GM19438 (cell line): ENCODE measurements around the gene CNTNAP2.
"Not testable (repeated sequence)": the region's sequence is repeated elsewhere in the genome, so short reads cannot be mapped to it uniquely, and the experiment has no call there.

ENCODE experiments used
- ATAC-seq: cut with Tn5 transposase; IDR thresholded peaks from one replicate; pipeline ENCODE4 v1.9.1; 2021; ENCODE audit warnings: low read depth; ENCODE audit not compliant: unreplicated experiment

The CNTNAP2 gene

GRCh38 chr7:147659036-147659995 lies 1542.7 kb downstream of the CNTNAP2 start:
- no peak for ATAC-seq

- ATAC-seq: no peak
Measured at GRCh38 chr7:147664541-147664940, 1547.9 kb downstream of the CNTNAP2 start.

- ATAC-seq: no peak
Measured at GRCh38 chr7:147670759-147671158, 1554.2 kb downstream of the CNTNAP2 start.

- no peak for ATAC-seq
Measured at GRCh38 chr7:147674705-147675104, 1558.1 kb downstream of the CNTNAP2 start.

- ATAC-seq: no peak
Measured at GRCh38 chr7:147678943-147679342, 1562.3 kb downstream of the CNTNAP2 start.

GRCh38 chr7:147681530-147681929 lies 1564.9 kb downstream of the CNTNAP2 start:
- ATAC-seq: no peak

- no peak for ATAC-seq
Measured at GRCh38 chr7:147700702-147701101, 1584.1 kb downstream of the CNTNAP2 start.

GRCh38 chr7:147707926-147708325 lies 1591.3 kb downstream of the CNTNAP2 start:
- ATAC-seq: no peak

GRCh38 chr7:147708871-147709270 lies 1592.3 kb downstream of the CNTNAP2 start:
- no peak for ATAC-seq

- no peak for ATAC-seq
Measured at GRCh38 chr7:147711447-147711846, 1594.8 kb downstream of the CNTNAP2 start.

- ATAC-seq: no peak
Measured at GRCh38 chr7:147721962-147722830, 1605.6 kb downstream of the CNTNAP2 start.

- ATAC-seq: no peak
Measured at GRCh38 chr7:147723536-147723935, 1606.9 kb downstream of the CNTNAP2 start.

- no peak for ATAC-seq
Measured at GRCh38 chr7:147731311-147731710, 1614.7 kb downstream of the CNTNAP2 start.

GRCh38 chr7:147737559-147738214 lies 1621.1 kb downstream of the CNTNAP2 start:
- not testable (repeated sequence) for ATAC-seq

GRCh38 chr7:147742301-147742700 lies 1625.7 kb downstream of the CNTNAP2 start:
- ATAC-seq: no peak

- ATAC-seq: no peak
Measured at GRCh38 chr7:147756300-147756699, 1639.7 kb downstream of the CNTNAP2 start.

- ATAC-seq: no peak
Measured at GRCh38 chr7:147759327-147759943, 1642.8 kb downstream of the CNTNAP2 start.

- ATAC-seq: no peak
Measured at GRCh38 chr7:147765301-147765700, 1648.7 kb downstream of the CNTNAP2 start.

GRCh38 chr7:147771344-147771743 lies 1654.7 kb downstream of the CNTNAP2 start:
- ATAC-seq: no peak

- ATAC-seq: no peak
Measured at GRCh38 chr7:147774461-147774860, 1657.9 kb downstream of the CNTNAP2 start.
